ENCODE measurements around the gene WNT3.

The WNT3 gene

GRCh38 chr17:46834846-46835245 is 16.4 kb upstream of the WNT3 start:
- TF ChIP-seq CTCF (IDR thresholded peaks at IDR 0.05; ENCODE audit: borderline replicate concordance, insufficient read depth, low read depth, low read length), result no peak
- no peak overlapping the region for H3K4me3 ChIP-seq (ENCODE audit: low read depth, low read length)

- H3K4me3 ChIP-seq (ENCODE audit: low read depth, low read length), result no peak overlapping the region
- TF ChIP-seq CTCF (IDR thresholded peaks at IDR 0.05; ENCODE audit: borderline replicate concordance, insufficient read depth, low read depth, low read length), result no peak
Observed at GRCh38 chr17:46833840-46834208, 15.3 kb upstream of the WNT3 start.

GRCh38 chr17:46832945-46833839 is 14.7 kb upstream of the WNT3 start:
- no peak for TF ChIP-seq CTCF (IDR thresholded peaks at IDR 0.05; ENCODE audit: borderline replicate concordance, insufficient read depth, low read depth, low read length)
- no peak overlapping the region for H3K4me3 ChIP-seq (ENCODE audit: low read depth, low read length)

- no peak for TF ChIP-seq CTCF (IDR thresholded peaks at IDR 0.05; ENCODE audit: borderline replicate concordance, insufficient read depth, low read depth, low read length)
- H3K4me3 ChIP-seq (ENCODE audit: low read depth, low read length), result no peak overlapping the region
Observed at GRCh38 chr17:46832331-46832821, 13.9 kb upstream of the WNT3 start.

GRCh38 chr17:46831573-46832330 is 13.3 kb upstream of the WNT3 start:
- no peak for TF ChIP-seq CTCF (IDR thresholded peaks at IDR 0.05; ENCODE audit: borderline replicate concordance, insufficient read depth, low read depth, low read length)
- H3K4me3 ChIP-seq (ENCODE audit: low read depth, low read length), result no peak overlapping the region

GRCh38 chr17:46827274-46827673 is 8.8 kb upstream of the WNT3 start:
- no peak for TF ChIP-seq CTCF (IDR thresholded peaks at IDR 0.05; ENCODE audit: borderline replicate concordance, insufficient read depth, low read depth, low read length)
- no peak overlapping the region for H3K4me3 ChIP-seq (ENCODE audit: low read depth, low read length)

Data from GM12875 (cell line).